Hematopoietic multipotent progenitor cell treated with erythropoietin and hydrocortisone succinate and interleukin-3 and kit ligand, for 4 days (in vitro differentiated cells): ENCODE results near the gene TMEM187.

ENCODE experiments used
- DNase-seq: peaks from one replicate; pipeline ENCODE4 v3.0.0-alpha.2; 2015

Gene TMEM187

DNA sequence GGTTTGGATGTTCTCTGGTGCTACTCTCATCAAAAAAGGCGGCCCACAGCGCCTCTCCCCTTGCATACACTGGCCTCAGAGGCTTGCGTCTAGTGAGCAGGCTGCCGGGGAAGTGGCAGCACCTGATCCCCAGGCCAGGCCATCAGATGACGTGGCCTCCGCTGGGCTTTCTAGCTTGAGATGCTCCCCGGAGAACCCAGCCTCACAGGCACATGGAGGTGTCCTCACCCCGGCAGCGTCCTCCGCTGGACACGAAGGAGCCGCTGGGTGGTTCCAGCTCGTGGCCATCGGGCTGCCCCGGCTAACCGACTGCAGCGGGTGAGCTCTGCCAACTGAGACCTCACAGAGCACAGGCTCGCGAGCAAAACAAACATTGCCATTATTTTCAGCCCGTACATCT lies 34.4 kb downstream of the TMEM187 start:
- no peak for DNase-seq

DNA sequence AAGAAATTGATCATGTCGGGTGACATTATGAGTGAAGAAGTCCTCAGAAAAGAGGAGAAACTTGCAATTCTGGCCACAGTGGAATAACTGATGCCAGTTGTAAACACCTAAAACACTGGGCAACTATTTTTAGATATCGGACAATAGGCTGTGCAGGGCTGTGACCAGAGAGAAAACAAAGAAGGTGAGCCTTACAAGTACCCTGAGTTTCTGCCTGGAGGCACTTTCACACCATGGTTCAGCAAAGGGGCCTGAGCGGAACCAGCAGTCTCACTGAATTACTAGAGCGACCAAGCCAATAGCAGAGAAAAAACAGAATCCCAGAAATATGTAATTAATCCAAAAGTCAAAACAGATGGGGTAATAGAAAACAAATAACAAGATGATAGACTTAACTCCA lies 36.0 kb downstream of the TMEM187 start:
- no peak for DNase-seq

DNA sequence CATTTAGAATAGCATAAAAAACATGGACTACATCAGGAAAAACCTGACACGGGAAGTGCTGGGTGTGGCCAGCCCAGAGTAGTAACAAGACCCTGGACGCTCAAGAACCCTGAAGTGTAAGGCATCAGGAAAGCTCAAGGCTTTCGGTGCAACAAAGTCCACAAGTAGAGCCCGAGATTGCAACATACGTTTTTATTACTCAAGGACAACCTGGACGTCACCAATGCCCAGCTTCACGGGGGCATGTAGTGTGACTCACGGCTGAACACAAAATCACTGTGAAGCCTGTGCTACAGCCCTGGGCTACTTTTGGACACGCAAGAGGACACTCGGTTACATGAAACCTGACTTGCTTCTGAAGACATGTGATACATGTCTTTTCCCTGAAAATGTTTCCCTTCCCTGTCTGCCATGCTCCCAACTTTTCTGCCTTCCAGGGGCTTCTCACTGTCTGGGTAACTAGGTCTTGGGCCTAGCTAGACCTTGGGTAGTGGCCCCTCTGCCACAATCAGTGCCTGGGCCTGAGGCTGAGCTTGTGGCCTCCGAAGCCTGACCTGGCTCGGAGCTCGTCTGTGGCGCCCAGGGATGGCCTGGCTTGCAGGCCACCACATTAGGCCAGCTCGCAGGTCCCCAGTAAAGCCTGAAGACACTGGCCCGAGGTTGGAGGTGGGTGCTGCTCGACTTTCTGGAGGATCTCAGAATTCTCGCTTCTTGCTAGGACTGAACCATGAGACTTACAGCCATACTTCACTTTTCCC lies 38.0 kb downstream of the TMEM187 start:
- no peak for DNase-seq

- DNase-seq, result no peak
Measured at GRCh38 chrX:154011376-154012335, 39.1 kb downstream of the TMEM187 start.

DNA sequence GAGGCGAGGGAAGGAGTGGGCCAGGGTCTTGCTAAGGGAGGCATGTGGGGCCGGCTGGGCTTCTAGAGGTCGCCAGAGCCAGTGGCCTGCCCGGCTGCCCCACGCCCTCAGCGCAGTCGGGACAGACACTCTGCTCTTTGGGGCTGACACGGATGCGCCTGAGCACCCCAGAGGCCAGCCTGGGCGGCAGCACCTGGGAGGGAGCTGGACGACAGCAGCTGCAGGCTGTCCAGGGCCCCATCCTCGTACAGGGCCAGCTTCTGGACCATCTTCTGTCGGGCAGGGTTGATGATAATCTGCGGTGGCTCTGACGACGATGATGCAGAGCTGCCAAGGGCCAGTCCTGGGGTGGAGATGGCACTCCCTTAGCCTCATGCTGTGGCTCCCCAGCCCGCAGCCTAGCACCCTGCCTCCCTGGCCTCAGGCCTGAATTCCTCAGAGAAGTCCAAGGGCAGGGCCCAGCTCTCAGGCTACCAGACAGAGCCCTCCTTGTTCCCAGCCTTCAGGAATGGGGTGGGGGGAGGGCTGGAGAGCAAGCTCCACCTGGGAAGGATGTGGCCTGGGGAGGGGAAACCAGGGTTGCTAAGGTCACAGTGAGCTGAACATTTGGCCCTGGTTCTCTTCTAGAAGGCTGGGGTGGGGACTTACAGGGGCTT lies 39.9 kb downstream of the TMEM187 start:
- DNase-seq, result no peak

GRCh38 chrX:154013001-154013421 lies 40.5 kb downstream of the TMEM187 start:
- DNase-seq, result no peak

- peak; percentile 71 for DNase-seq
Measured at GRCh38 chrX:154013614-154014360, 41.2 kb downstream of the TMEM187 start.

- DNase-seq, result no peak
Measured at GRCh38 chrX:154014429-154015380, 42.2 kb downstream of the TMEM187 start.

DNA sequence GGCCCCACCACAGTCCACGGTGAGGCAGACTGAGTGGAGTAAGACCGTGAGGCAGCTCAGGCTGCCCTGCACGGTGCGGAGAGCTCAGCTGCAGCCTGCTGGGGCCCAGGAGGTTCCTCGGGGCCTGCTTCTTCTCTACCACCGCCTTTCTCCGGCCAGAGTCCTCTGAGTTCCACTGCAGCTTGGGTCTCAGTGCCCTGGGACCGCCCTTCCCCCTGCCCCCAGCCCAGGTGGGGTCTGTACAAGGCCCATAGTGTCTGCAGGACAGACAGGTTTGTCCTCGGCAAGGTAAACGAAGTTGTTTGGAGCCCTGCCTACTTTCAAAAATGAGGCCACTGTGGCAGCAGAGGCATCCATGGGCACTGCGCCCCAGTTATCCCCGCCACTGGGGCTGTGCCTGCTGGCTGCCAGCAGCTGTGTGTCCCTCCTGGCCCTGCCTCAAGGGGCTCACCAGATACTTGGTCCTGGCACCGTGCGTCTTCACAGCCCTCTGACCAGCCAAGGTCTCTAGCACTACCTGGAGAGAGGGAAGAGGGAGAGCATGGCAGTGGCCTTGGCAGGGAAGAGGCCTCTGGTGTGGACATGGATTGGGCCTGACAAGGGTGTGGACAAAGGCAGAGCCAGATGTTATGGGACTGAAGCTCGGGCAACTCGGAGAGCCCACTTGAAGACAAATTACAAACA lies 43.2 kb downstream of the TMEM187 start:
- no peak for DNase-seq

GRCh38 chrX:154016366-154017076 lies 44.0 kb downstream of the TMEM187 start:
- no peak for DNase-seq

DNA sequence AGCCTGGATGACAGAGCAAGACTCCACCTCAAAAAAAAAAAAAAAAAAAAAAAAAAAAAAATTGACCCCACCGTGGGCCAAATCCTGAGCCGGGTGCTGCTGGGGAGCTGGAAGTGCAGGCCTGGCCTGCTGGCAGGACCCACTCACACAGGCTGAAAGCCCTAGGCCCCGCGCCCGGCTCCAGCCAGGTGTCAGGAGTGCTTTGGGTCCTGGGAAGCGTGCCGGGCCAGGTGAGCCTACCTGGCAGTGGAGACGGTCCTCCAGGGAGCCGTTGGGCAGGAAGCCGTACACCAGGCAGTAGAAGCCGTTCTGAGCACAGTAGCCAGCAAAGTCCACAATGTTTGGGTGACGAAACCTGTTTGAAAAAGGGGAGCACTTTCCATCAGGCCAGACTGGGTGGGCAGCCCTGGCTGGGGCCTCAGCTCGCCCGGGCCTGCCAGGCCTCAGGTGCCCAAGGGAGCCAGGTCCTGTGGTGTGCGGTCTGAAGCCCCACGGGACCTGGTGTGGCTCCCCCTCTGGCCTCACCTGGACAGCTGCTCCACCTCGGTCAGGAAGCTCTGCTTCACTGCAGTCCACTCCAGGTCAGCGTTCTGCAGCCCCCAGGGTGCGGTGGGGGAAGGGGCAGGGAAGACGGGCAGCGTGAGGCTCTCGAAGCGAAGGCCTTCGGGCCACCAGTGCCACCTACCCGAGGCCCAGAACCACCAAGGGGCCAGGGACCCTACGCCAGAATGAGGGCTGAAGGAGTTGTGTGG lies 45.4 kb downstream of the TMEM187 start:
- DNase-seq, result no peak

- DNase-seq, result no peak
Measured at GRCh38 chrX:154018518-154019060, 46.0 kb downstream of the TMEM187 start.

- no peak for DNase-seq
Measured at GRCh38 chrX:154019061-154019621, 46.6 kb downstream of the TMEM187 start.

GRCh38 chrX:154019633-154020528 lies 47.3 kb downstream of the TMEM187 start, which contains the start of gene IRAK1:
Gene IRAK1, minus strand, starts transcription at chrX:154019902. Its CDS starts 90 bp downstream, at chrX:154019812.
- peak; percentile 76 for DNase-seq

- peak; percentile 40 for DNase-seq
Measured at GRCh38 chrX:154020536-154021115, 48.1 kb downstream of the TMEM187 start.

DNA sequence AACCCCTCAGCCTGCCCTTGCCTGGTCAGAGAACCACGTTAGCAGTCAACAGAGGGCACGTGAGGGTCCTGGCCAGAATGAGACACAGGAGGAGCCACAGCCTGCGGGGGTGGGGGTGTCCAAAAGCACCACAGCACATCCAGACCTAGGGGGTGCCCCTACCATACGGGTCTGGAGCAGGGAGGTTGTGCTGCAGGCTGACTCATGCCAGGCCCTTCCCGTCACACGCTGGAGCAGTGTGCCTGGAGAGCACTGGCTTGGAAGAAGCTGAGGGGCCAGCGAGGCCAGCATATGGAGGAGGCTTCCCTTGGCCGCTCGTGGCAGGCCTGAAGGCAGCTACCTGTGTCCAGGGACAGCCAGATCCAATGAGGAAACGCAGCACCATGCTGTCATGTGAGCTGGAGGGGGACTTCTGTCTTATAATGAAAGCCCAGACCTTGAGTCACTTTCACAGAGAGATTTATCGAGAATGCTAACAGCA lies 48.6 kb downstream of the TMEM187 start:
- DNase-seq, result peak; percentile 52

DNA sequence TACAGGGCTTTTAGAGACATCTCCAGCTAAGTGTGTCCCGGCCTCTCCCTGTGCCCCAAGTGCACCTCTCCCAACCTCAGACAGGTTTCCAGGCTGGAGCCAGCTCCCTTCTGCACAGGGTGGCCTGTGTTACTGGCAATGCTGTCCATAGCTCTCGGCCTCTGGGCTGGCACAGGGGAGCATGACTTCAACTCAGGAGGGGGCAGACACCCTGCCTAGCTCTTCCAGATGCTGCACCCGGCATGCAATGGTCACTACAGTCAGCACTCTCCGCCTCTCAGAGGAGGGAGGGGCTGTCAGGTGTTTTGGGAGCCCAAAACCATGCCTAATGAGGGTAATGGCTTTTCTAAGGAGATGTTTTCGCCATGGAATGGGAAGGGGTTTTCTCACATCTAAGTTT lies 49.6 kb downstream of the TMEM187 start:
- no peak for DNase-seq
